Transverse colon (tissue), 4 donors: ENCODE measurements around the gene TBPL2. TPM values are rescaled to one million over a fixed set of nuclear protein-coding genes. Genes with fewer than 3 reads are reported as not detected.
A peak's percentile ranks its signal among the peaks of the same experiment; 100 is the strongest.

Experiments used
- DNase-seq: peaks from one replicate; pipeline ENCODE4 v3.0.0-alpha.2; 2019
- H3K27ac ChIP-seq, 4 donors: fragments of 200-600 bp; sonication (generic); 2 replicates each; pipeline ENCODE4 v1.5.1; 2016 to 2018; ENCODE audit warnings: inconsistent platforms in 4 of 4
- H3K27me3 ChIP-seq: fragments of 200-600 bp; sonication (generic); 2 replicates; pipeline ENCODE4 v1.5.1; 2017; ENCODE audit warnings: inconsistent platforms
- H3K36me3 ChIP-seq, 4 donors: fragments of 200-600 bp; sonication (generic); 2 replicates each; pipeline ENCODE4 v1.5.1; 2017 to 2019; ENCODE audit warnings: inconsistent platforms in 4 of 4
- H3K4me1 ChIP-seq, 4 donors: fragments of 200-600 bp; sonication (generic); 2 replicates each; pipeline ENCODE4 v1.5.1; 2017 to 2020; ENCODE audit warnings: inconsistent platforms in 4 of 4
- H3K4me3 ChIP-seq, 4 donors: fragments of 200-600 bp; sonication (generic); 1 replicate in 1 of 4; 2 replicates in 3 of 4; pipeline versions ENCODE4 v1.5.1 to v1.6.1; 2017 to 2019; ENCODE audit warnings: inconsistent platforms in 4 of 4
- H3K9me3 ChIP-seq, 2 donors: fragments of 200-600 bp; sonication (generic); 2 replicates each; pipeline ENCODE4 v1.5.1; 2017 to 2019; ENCODE audit warnings: inconsistent platforms in 2 of 2
- CTCF ChIP-seq, 5 experiments: fragments of 200-600 bp in 3 of 5; fragments of 450-650 bp in 2 of 5; sonication (generic) in 3 of 5; IDR thresholded peaks; 1 replicate in 2 of 5; 2 replicates in 3 of 5; pipeline ENCODE4 v1.5.1; 2016 to 2017; ENCODE audit warnings: antibody characterized with exemption in 5 of 5, inconsistent platforms in 3 of 5, mild to moderate bottlenecking in 2 of 5, moderate library complexity in 1 of 5
- EP300 ChIP-seq: sonication (generic); formaldehyde crosslinking; IDR thresholded peaks from one replicate; pipeline ENCODE4 v1.6.1; 2017; ENCODE audit warnings: antibody characterized with exemption, low read depth
- POLR2A ChIP-seq: fragments of 450-650 bp; IDR thresholded peaks from one replicate; pipeline ENCODE4 v1.6.1; 2016; ENCODE audit warnings: antibody characterized with exemption, mild to moderate bottlenecking, moderate library complexity
- POLR2AphosphoS5 ChIP-seq, 3 donors: sonication (generic); formaldehyde crosslinking; IDR thresholded peaks; one replicate each; pipeline ENCODE4 v1.6.1; 2016; ENCODE audit warnings: antibody characterized with exemption in 3 of 3
- WGBS, 2 donors: methylation state at CpG; one replicate each; pipeline ENCODE4 v1.1.5; 2018; ENCODE audit warnings: low coverage in 1 of 2; 5-methylcytosine and 5-hydroxymethylcytosine counted together
- in situ Hi-C, 4 donors: fragments of 200-750 bp; cut with MboI; loops; one replicate each; pipeline versions ENCODE4 v1.15.0 to v1.15.1; 2017; ENCODE audit warnings: low sequenced_read_pairs in 3 of 4, low pct_ligation_motif_present in 1 of 4, low pct_unique_long_range_greater_than_20kb in 1 of 4
- intact Hi-C: fragments of 100-400 bp; cut with DNase I; formaldehyde crosslinking; loops from one replicate; pipeline ENCODE4 v1.15.1; 2023; ENCODE audit warnings: low total_unique reads
- total RNA-seq, 4 donors: library from RNA; depleted of rRNA; stranded (reverse); fragments of >200 nt; gene quantifications; one replicate each; pipeline ENCODE4 v1.1.0, GENCODE V29; 2016

Gene TBPL2
- total RNA-seq, 4 donors from 2014 or later, result not detected

GRCh38 chr14:55441286-55441685 is 870 bp upstream of the TBPL2 start:
- peaks cover 0 to 3% (median 0%) of the 10 kb centered on the region in 4 donors for H3K4me1 ChIP-seq
- no peaks in the 10 kb centered on the region for H3K9me3 ChIP-seq
- no peak for DNase-seq
- intact Hi-C loops (no loop called here), in situ Hi-C loops (loop anchor here (25.0 kb wide), 2 partner anchors 221 to 1046 kb away; no protein-coding TSS in a partner anchor)
- H3K36me3 ChIP-seq, result no peaks in the 10 kb centered on the region
- no peak overlapping the region for H3K27ac ChIP-seq
- TF ChIP-seq CTCF (IDR thresholded peaks at IDR 0.05) (no peak), POLR2A (no peak), EP300 (no peak)
- no peak overlapping the region for H3K4me3 ChIP-seq
- peaks cover 4% of the 10 kb centered on the region for H3K27me3 ChIP-seq
- 82 to 86% methylated on average over 8 to 9 of the region's 9 CpGs for WGBS, 2 donors

- Histone ChIP-seq H3K9me3 (no peaks in the 10 kb centered on the region), H3K27me3 (peaks cover 4% of the 10 kb centered on the region), H3K36me3 (no peaks in the 10 kb centered on the region), H3K4me3 (no peak overlapping the region), H3K4me1 (peaks cover 0 to 22% (median 6%) of the 10 kb centered on the region in 4 donors), H3K27ac (no peak overlapping the region)
- 48 to 54% methylated on average over 9 to 10 of the region's 10 CpGs for WGBS, 2 donors
- intact Hi-C loops (no loop called here), in situ Hi-C loops (loop anchor here (10.0 to 25.0 kb wide), 3 partner anchors 173 to 1049 kb away; no protein-coding TSS in a partner anchor)
- DNase-seq, result no peak
- no peak for TF ChIP-seq POLR2AphosphoS5 (IDR thresholded peaks at IDR 0.05)
- peak; percentile 40 to 60 (median 52) for TF ChIP-seq CTCF (IDR thresholded peaks at IDR 0.05)
Observed at GRCh38 chr14:55438066-55438683, 2.2 kb downstream of the TBPL2 start.

- H3K9me3 ChIP-seq, result no peaks in the 10 kb centered on the region
- 67 to 75% methylated on average over 2 to 4 of the region's 4 CpGs for WGBS, 2 donors
- H3K27ac ChIP-seq, result no peak overlapping the region
- in situ Hi-C loops (loop anchor here (10.0 to 25.0 kb wide), 3 partner anchors 172 to 1050 kb away; no protein-coding TSS in a partner anchor), intact Hi-C loops (no loop called here)
- no peaks in the 10 kb centered on the region for H3K36me3 ChIP-seq
- H3K4me3 ChIP-seq, result no peak overlapping the region
- H3K27me3 ChIP-seq, result peaks cover 4% of the 10 kb centered on the region
- H3K4me1 ChIP-seq, result peaks cover 0 to 22% (median 6%) of the 10 kb centered on the region in 4 donors
- no peak for DNase-seq
- no peak for TF ChIP-seq EP300
- TF ChIP-seq POLR2A, result no peak
- no peak for TF ChIP-seq POLR2AphosphoS5 (IDR thresholded peaks at IDR 0.05)
- TF ChIP-seq CTCF (IDR thresholded peaks at IDR 0.05), result no peak
Observed at GRCh38 chr14:55436931-55437330, 3.5 kb downstream of the TBPL2 start.

GRCh38 chr14:55436519-55436918 is 3.9 kb downstream of the TBPL2 start:
- Histone ChIP-seq H3K27me3 (peaks cover 4% of the 10 kb centered on the region), H3K27ac (no peak overlapping the region), H3K36me3 (no peaks in the 10 kb centered on the region), H3K4me3 (no peak overlapping the region), H3K9me3 (no peaks in the 10 kb centered on the region), H3K4me1 (peaks cover 0 to 22% (median 6%) of the 10 kb centered on the region in 4 donors)
- WGBS, 2 donors, result 29 to 45% methylated on average over 3 to 4 of the region's 4 CpGs
- intact Hi-C loops (no loop called here), in situ Hi-C loops (loop anchor here (10.0 to 25.0 kb wide), 3 partner anchors 172 to 1051 kb away; no protein-coding TSS in a partner anchor)
- TF ChIP-seq EP300 (no peak), POLR2AphosphoS5 (IDR thresholded peaks at IDR 0.05) (no peak), CTCF (IDR thresholded peaks at IDR 0.05) (no peak), POLR2A (no peak)
- no peak for DNase-seq
